OCI-LY3 (cell line): ENCODE measurements around the gene UNC119B.

Source experiments
- H2AFZ ChIP-seq: fragments of 200-600, 300-600 bp; shearing (Covaris generic); 2 replicates; pipeline ENCODE4 v1.6.0; 2014; ENCODE audit warnings: antibody characterized with exemption, low read depth, low read length
- H3K27ac ChIP-seq: fragments of 200-600, 300-600 bp; sonication (generic); 2 replicates; pipeline ENCODE4 v1.5.1; 2014; ENCODE audit warnings: mild to moderate bottlenecking, low read length, moderate library complexity, mixed read lengths
- H3K27me3 ChIP-seq: fragments of 200-600, 300-600 bp; sonication (generic); 2 replicates; pipeline ENCODE4 v1.6.1; 2014; ENCODE audit warnings: low read depth, low read length, mixed read lengths
- H3K36me3 ChIP-seq: fragments of 200-600, 300-600 bp; sonication (generic); replicated peaks from 2 replicates; pipeline ENCODE3; 2014; ENCODE audit warnings: low read depth, low read length, mixed read lengths
- H3K4me1 ChIP-seq: fragments of 300-600, 200-600 bp; sonication (generic); 2 replicates; pipeline ENCODE4 v1.6.1; 2014; ENCODE audit warnings: low read length, mixed read lengths
- H3K4me2 ChIP-seq: fragments of 200-600, 300-600 bp; sonication (generic); 2 replicates; pipeline ENCODE4 v1.6.1; 2014; ENCODE audit warnings: low read length, mixed read lengths
- H3K4me3 ChIP-seq: fragments of 300-600, 200-600 bp; sonication (generic); 2 replicates; pipeline ENCODE4 v1.5.1; 2014; ENCODE audit warnings: antibody characterized with exemption, mild to moderate bottlenecking, low read length, moderate library complexity
- H3K79me2 ChIP-seq: fragments of 300-600, 200-600 bp; shearing (Covaris generic); 2 replicates; pipeline ENCODE4 v1.6.1; 2014; ENCODE audit warnings: mild to moderate bottlenecking, low read length, mixed read lengths
- H3K9ac ChIP-seq: fragments of 300-600, 200-600 bp; shearing (Covaris generic); 2 replicates; pipeline ENCODE4 v1.6.0; 2014; ENCODE audit warnings: mild to moderate bottlenecking, low read length, moderate library complexity
- H3K9me3 ChIP-seq: fragments of 200-600, 300-600 bp; shearing (Covaris generic); 2 replicates; pipeline ENCODE4 v1.6.1; 2014; ENCODE audit warnings: low read length, mixed read lengths; ENCODE audit not compliant: insufficient read depth
- H4K20me1 ChIP-seq: fragments of 200-600, 300-600 bp; sonication (generic); 2 replicates; pipeline ENCODE4 v1.6.1; 2016; ENCODE audit warnings: low read length, mixed read lengths; ENCODE audit not compliant: insufficient read depth
- EZH2phosphoT487 ChIP-seq: fragments of 200-600 bp; shearing (Covaris generic); IDR thresholded peaks from 2 replicates; pipeline ENCODE4 v1.6.1; 2018; ENCODE audit warnings: antibody characterized with exemption, mixed run types, low read depth
- TF ChIP-seq, protein P1 (sequence below): fragments of 200-600, 300-600 bp; sonication (generic); IDR thresholded peaks from 2 replicates; pipeline ENCODE4 v1.5.1; 2014; ENCODE audit warnings: antibody characterized with exemption, low read length, low read depth

Gene UNC119B

DNA sequence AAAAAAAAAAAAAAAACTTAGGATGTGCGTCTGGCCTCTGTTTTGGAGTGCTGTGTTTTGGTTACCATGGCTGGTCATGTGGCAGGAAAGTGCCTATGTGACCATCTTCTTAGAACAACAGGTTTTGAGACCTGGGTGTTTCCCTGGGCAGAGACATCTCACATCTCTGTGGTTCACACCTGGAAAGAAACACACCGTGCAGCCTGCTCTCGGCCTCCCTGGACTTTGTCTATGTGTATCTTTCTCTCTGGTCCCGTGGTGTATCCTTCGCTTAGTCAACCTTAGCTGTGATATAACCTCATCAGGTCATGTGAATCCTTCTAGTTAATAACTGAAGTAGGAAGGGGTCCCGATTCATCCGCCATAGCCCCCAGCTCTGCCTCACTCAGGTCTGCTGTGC, 38.0 kb downstream of the UNC119B start:
- no peak overlapping the region for H3K9ac ChIP-seq
- H3K36me3 ChIP-seq: no peaks in the 10 kb centered on the region
- H3K79me2 ChIP-seq: no peaks in the 10 kb centered on the region
- no peaks in the 10 kb centered on the region for H3K27me3 ChIP-seq
- TF ChIP-seq, protein P1, sequence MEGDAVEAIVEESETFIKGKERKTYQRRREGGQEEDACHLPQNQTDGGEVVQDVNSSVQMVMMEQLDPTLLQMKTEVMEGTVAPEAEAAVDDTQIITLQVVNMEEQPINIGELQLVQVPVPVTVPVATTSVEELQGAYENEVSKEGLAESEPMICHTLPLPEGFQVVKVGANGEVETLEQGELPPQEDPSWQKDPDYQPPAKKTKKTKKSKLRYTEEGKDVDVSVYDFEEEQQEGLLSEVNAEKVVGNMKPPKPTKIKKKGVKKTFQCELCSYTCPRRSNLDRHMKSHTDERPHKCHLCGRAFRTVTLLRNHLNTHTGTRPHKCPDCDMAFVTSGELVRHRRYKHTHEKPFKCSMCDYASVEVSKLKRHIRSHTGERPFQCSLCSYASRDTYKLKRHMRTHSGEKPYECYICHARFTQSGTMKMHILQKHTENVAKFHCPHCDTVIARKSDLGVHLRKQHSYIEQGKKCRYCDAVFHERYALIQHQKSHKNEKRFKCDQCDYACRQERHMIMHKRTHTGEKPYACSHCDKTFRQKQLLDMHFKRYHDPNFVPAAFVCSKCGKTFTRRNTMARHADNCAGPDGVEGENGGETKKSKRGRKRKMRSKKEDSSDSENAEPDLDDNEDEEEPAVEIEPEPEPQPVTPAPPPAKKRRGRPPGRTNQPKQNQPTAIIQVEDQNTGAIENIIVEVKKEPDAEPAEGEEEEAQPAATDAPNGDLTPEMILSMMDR: no peak
- no peak for TF ChIP-seq EZH2phosphoT487
- H2AFZ ChIP-seq: no peak overlapping the region
- no peak overlapping the region for H3K27ac ChIP-seq
- H3K9me3 ChIP-seq: no peaks in the 10 kb centered on the region
- no peaks in the 10 kb centered on the region for H4K20me1 ChIP-seq
- no peak overlapping the region for H3K4me2 ChIP-seq
- no peak overlapping the region for H3K4me3 ChIP-seq
- H3K4me1 ChIP-seq: no peaks in the 10 kb centered on the region

DNA sequence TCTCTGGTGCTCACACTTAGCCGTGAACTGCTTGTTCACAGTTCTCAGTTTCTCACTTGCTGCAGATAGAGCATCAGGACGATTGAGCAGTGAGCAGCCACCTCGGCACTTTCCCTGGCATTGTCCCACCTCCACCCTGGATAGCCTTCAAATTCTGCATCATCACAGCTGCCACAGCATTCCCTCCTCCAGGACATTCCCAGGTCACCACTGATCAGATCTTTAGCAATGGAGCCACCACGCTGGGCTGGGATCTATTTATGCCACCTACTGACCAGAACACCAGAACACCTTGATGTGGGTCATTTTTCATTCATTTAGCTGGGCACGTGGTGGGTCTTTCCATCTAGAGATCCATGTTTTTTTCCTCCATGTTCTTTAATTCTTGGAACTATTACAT, 39.0 kb downstream of the UNC119B start:
- no peaks in the 10 kb centered on the region for H3K79me2 ChIP-seq
- H3K4me2 ChIP-seq: no peak overlapping the region
- H4K20me1 ChIP-seq: no peaks in the 10 kb centered on the region
- no peak overlapping the region for H3K9ac ChIP-seq
- no peak overlapping the region for H3K27ac ChIP-seq
- H3K9me3 ChIP-seq: no peaks in the 10 kb centered on the region
- H3K4me1 ChIP-seq: no peaks in the 10 kb centered on the region
- H3K27me3 ChIP-seq: no peaks in the 10 kb centered on the region
- TF ChIP-seq, protein P1: no peak
- no peak for TF ChIP-seq EZH2phosphoT487
- H3K4me3 ChIP-seq: no peak overlapping the region
- no peaks in the 10 kb centered on the region for H3K36me3 ChIP-seq
- H2AFZ ChIP-seq: no peak overlapping the region

DNA sequence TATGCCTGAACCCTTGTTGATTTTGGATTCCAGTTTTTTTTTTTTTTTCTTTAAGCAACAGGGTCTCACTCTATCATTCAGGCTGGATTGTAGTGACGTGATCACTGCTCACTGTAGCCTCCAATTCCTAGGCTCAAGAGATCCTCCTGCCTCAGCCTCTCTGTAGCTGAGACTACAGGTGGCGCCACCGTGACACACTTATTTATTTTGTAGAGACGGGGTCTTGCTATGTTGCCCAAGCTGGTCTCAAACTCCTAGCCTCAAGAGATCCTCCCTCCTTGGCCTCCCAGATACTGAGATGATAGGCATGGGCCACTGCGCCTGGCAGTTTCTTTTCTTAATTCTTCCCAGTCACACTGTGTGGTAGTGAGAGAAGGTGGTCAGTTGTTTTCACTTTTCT, 40.5 kb downstream of the UNC119B start:
- H3K4me1 ChIP-seq: peaks cover 8% of the 10 kb centered on the region
- H3K27ac ChIP-seq: no peak overlapping the region

DNA sequence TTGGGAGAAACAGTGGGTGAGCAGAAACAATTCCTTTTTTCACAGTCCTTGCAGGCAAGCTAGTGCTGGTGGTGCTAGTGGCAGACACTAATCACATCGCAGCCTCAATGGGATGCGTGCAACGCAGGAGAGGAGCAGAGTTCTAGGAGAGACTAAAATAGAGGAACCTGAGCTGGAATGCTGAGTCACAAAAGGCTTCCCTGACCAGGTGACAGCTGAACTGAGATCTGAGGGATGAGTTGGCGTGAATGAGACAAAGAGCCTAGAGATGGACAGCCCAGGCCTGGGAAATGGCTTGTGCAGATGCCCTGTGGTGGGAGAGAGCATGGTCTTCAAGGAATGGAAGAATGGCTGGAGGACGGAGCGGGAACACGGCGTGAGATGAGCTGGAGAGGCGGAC, 41.1 kb downstream of the UNC119B start:
- TF ChIP-seq EZH2phosphoT487: no peak
- TF ChIP-seq, protein P1: no peak
- Histone ChIP-seq H3K4me2 (no peak overlapping the region), H3K4me3 (no peak overlapping the region), H3K9me3 (peaks cover 7% of the 10 kb centered on the region; the same call in 1 of the 2 replicates), H3K9ac (no peak overlapping the region), H4K20me1 (no peaks in the 10 kb centered on the region), H3K27ac (no peak overlapping the region), H3K36me3 (peaks cover 4% of the 10 kb centered on the region), H2AFZ (no peak overlapping the region), H3K4me1 (peaks cover 8% of the 10 kb centered on the region), H3K27me3 (no peaks in the 10 kb centered on the region), H3K79me2 (no peaks in the 10 kb centered on the region)

More for the DNA sequence above, 40.5 kb downstream of the UNC119B start:
- H3K4me2 ChIP-seq: no peak overlapping the region
- H3K9me3 ChIP-seq: peaks cover 7% of the 10 kb centered on the region; the same call in 1 of the 2 replicates
- TF ChIP-seq EZH2phosphoT487: no peak
- TF ChIP-seq, protein P1: peak; percentile 36
- H3K36me3 ChIP-seq: peaks cover 4% of the 10 kb centered on the region
- no peaks in the 10 kb centered on the region for H3K79me2 ChIP-seq
- H4K20me1 ChIP-seq: no peaks in the 10 kb centered on the region
- no peak overlapping the region for H3K4me3 ChIP-seq
- no peak overlapping the region for H2AFZ ChIP-seq
- no peaks in the 10 kb centered on the region for H3K27me3 ChIP-seq
- H3K9ac ChIP-seq: no peak overlapping the region
